Uterus (tissue), 4 donors: ENCODE measurements around the gene CENPN. TPM values are rescaled to one million over a fixed set of nuclear protein-coding genes. Genes with fewer than 3 reads are reported as not detected.

ENCODE experiments used
- DNase-seq, 2 donors: peaks; one replicate each; pipeline ENCODE4 v3.0.0-alpha.2; 2019 to 2020
- H3K27ac ChIP-seq, 2 donors: fragments of 200-600 bp; sonication (generic); 1 replicate in 1 of 2; 2 replicates in 1 of 2; pipeline ENCODE4 v1.5.1; 2016 to 2018
- H3K27me3 ChIP-seq, 2 donors: fragments of 200-600 bp; sonication (generic); one replicate each; pipeline ENCODE4 v1.5.1; 2018 to 2019; ENCODE audit warnings: control low read depth in 1 of 2
- H3K36me3 ChIP-seq, 2 donors: fragments of 200-600 bp; sonication (generic); one replicate each; pipeline ENCODE4 v1.5.1; 2019; ENCODE audit warnings: control low read depth in 1 of 2
- H3K4me1 ChIP-seq, 2 donors: fragments of 200-600 bp; sonication (generic); one replicate each; pipeline ENCODE4 v1.5.1; 2018 to 2019; ENCODE audit warnings: control low read depth in 1 of 2
- H3K4me3 ChIP-seq, 2 donors: fragments of 200-600 bp; sonication (generic); 1 replicate in 1 of 2; 2 replicates in 1 of 2; pipeline ENCODE4 v1.5.1; 2018 to 2019; ENCODE audit warnings: mild to moderate bottlenecking in 1 of 2
- H3K9me3 ChIP-seq, 2 donors: fragments of 200-600 bp; sonication (generic); one replicate each; pipeline ENCODE4 v1.5.1; 2019; ENCODE audit warnings: control low read depth in 1 of 2
- POLR2A ChIP-seq, 2 donors: fragments of 450-650 bp; IDR thresholded peaks; one replicate each; pipeline ENCODE4 v1.6.1; 2016; ENCODE audit warnings: antibody characterized with exemption in 2 of 2, mild to moderate bottlenecking in 1 of 2, moderate library complexity in 1 of 2
- intact Hi-C: fragments of 100-400 bp; cut with DNase I; formaldehyde crosslinking; loops from one replicate; pipeline ENCODE4 v1.15.1; 2023; ENCODE audit warnings: low total_unique reads
- total RNA-seq, 4 donors: library from RNA; depleted of rRNA in 3 of 4; stranded (reverse); fragments of >200 nt in 3 of 4; gene quantifications; one replicate each; pipeline versions ENCODE4 v1.1.0 to v1.2.4, GENCODE V29; 2014 to 2023
- TF ChIP-seq, protein P1 (sequence below), 4 experiments: fragments of 200-600 bp in 2 of 4; fragments of 450-650 bp in 2 of 4; sonication (generic) in 2 of 4; IDR thresholded peaks; one replicate each; pipeline ENCODE4 v1.5.1; 2016 to 2019; ENCODE audit warnings: antibody characterized with exemption in 4 of 4, mild to moderate bottlenecking in 2 of 4, moderate library complexity in 1 of 4
- donor health status: DM: yes; HTN: yes; CAD: no.

CENPN gene
- total RNA-seq, 4 donors from 2014 or later, result 2.8 to 20.0 TPM; not detected in 2

DNA sequence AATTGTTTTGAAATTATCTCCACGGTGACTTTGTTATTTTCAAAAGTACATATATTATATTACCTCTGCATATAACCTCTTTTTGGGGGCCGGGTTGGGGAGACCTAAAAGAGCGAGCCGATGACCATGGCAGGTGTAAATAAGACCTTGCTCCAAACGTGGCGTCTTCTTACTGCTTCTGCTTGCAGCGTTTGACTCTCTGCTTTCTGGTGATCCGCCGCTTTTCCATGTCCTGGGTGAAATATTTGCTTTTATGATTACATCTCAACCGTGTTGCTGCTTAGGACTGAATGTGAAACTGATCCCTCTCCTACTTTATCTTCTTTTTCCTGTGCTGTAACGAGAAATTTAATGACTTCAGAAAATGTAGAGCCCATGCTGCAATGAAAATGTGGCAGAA is 46.7 kb downstream of the CENPN start:
- H3K9me3 ChIP-seq, result no peaks in the 10 kb centered on the region
- TF ChIP-seq, protein P1, sequence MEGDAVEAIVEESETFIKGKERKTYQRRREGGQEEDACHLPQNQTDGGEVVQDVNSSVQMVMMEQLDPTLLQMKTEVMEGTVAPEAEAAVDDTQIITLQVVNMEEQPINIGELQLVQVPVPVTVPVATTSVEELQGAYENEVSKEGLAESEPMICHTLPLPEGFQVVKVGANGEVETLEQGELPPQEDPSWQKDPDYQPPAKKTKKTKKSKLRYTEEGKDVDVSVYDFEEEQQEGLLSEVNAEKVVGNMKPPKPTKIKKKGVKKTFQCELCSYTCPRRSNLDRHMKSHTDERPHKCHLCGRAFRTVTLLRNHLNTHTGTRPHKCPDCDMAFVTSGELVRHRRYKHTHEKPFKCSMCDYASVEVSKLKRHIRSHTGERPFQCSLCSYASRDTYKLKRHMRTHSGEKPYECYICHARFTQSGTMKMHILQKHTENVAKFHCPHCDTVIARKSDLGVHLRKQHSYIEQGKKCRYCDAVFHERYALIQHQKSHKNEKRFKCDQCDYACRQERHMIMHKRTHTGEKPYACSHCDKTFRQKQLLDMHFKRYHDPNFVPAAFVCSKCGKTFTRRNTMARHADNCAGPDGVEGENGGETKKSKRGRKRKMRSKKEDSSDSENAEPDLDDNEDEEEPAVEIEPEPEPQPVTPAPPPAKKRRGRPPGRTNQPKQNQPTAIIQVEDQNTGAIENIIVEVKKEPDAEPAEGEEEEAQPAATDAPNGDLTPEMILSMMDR (IDR thresholded peaks at IDR 0.05), result no peak
- TF ChIP-seq POLR2A (IDR thresholded peaks at IDR 0.05), result no peak
- DNase-seq, result no peak
- H3K36me3 ChIP-seq, result no peaks in the 10 kb centered on the region
- H3K27ac ChIP-seq, result no peak overlapping the region
- intact Hi-C loops, result no loop called here
- no peaks in the 10 kb centered on the region for H3K27me3 ChIP-seq
- H3K4me1 ChIP-seq, result no peaks in the 10 kb centered on the region
- H3K4me3 ChIP-seq, result no peak overlapping the region

DNA sequence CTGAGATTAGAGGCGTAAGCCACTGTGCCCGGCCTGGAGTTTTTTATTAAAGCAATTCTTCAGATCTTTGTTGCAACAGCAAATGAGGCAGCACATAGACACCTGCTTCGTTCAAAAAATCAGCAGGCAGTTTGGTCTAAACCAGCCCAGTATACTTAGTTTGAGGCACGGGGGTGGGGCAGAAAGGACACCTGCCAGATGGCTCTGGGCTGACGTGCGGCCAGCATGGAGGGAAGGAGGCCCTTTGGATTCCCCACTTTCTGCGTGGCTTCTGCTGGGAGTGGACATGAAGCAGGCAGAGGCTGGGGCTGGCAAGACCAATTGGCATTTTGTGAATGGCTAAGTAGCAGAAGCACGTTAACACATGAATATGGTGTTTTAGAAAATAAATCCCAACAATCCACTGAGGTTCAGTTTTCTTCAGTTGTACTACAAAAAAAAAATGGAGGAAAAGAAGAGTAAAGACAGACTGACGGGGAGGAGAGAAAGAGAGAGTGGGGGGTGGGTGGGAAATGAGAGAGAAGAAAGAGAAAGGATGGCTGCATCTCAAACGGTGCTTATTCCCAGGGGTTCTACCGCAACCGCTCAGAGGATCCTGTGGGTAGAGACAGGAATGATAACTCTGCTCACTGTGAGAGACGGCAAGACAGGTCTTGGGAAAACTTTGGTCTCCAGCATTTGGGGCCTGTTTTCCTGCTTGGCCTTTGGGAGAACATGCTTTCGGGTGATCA is 53.7 kb downstream of the CENPN start:
- H3K27me3 ChIP-seq, result no peaks in the 10 kb centered on the region
- H3K9me3 ChIP-seq, result no peaks in the 10 kb centered on the region
- intact Hi-C loops, result no loop called here
- no peak overlapping the region for H3K4me3 ChIP-seq
- no peak for DNase-seq
- no peaks in the 10 kb centered on the region for H3K4me1 ChIP-seq
- TF ChIP-seq, protein P1 (IDR thresholded peaks at IDR 0.05), result no peak
- no peak for TF ChIP-seq POLR2A (IDR thresholded peaks at IDR 0.05)
- H3K27ac ChIP-seq, result no peak overlapping the region
- H3K36me3 ChIP-seq, result no peaks in the 10 kb centered on the region

DNA sequence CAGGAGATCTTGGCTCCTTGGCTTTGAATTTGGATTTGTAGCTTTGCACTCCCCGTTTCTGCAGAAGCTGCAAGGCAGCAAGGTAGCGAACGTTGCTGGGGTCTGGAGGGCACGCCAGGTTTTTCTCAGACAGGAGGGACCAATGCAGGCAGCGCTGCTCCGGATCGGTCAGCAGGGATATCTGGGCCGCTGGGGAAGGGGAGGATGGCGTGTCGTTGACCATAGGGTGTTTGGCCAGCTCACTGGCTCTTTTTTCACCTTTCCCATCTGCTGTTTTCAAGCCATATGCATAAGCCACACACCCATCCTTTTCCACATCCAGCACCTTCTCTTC is 54.3 kb downstream of the CENPN start:
- no peak for TF ChIP-seq POLR2A (IDR thresholded peaks at IDR 0.05)
- TF ChIP-seq, protein P1 (IDR thresholded peaks at IDR 0.05), result no peak

DNA sequence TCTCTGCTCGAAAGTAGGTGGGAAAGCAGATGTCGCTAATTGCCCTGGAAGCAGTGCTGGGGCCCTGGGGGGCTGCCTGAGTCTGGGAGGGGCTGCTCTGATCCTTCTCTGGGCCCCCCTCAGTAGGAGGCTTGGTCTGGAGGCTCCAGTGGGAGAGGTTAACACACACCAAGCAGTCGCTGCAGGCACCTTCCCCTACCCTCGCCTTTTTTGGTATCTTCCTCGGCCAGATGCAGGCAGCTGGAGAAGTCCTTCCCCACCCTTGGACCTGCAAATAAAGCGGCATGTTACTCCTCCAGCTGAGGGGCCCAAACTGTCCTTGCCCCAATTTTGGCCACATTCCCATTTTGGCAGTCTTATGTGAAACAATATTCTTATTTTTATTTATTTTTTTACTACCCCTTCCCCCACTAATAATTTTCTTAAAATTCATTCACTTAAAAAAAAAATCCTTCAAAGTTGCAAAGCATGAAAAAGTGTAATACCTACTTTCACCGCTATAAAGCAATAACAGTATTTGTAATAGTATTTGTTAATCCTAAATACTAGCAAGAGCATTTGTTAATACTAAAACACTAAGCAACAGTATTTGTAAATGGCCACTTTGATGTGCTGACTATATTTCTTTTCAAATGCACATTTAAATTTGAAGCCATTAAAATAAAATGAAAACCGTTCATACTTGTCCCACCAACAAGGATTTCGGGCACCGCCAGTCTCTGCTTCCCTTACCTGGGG is 55.0 kb downstream of the CENPN start:
- Histone ChIP-seq H3K27me3 (no peaks in the 10 kb centered on the region), H3K4me3 (no peak overlapping the region), H3K9me3 (no peaks in the 10 kb centered on the region), H3K27ac (no peak overlapping the region), H3K36me3 (no peaks in the 10 kb centered on the region), H3K4me1 (no peaks in the 10 kb centered on the region)
- intact Hi-C loops, result no loop called here
- TF ChIP-seq POLR2A (IDR thresholded peaks at IDR 0.05), result no peak
- TF ChIP-seq, protein P1 (IDR thresholded peaks at IDR 0.05), result no peak
- no peak for DNase-seq

More for the DNA sequence above, 54.3 kb downstream of the CENPN start:
- no peak for DNase-seq
- H3K36me3 ChIP-seq, result no peaks in the 10 kb centered on the region
- H3K27me3 ChIP-seq, result no peaks in the 10 kb centered on the region
- no peaks in the 10 kb centered on the region for H3K4me1 ChIP-seq
- H3K4me3 ChIP-seq, result no peak overlapping the region
- intact Hi-C loops, result no loop called here
- no peaks in the 10 kb centered on the region for H3K9me3 ChIP-seq
- no peak overlapping the region for H3K27ac ChIP-seq

DNA sequence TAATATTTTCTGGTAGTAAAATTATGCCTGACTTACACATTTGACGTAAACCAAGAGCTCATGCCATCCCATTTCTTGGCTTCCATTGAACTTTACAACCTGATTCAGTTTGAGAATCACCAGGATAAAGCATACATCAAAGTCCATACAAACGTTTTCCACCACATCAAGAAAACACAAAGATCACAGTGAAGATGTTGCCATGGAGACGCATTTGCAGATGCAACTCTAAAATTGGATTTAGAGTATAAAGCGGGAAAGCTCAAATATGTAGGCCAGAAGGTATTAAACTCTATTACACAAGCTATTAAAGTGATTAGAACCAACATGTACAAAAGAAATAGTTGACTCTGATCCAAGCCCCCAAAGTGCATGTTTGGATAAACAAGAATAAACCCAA is 59.7 kb downstream of the CENPN start:
- no peak overlapping the region for H3K27ac ChIP-seq
- H3K4me1 ChIP-seq, result no peaks in the 10 kb centered on the region
- no peaks in the 10 kb centered on the region for H3K27me3 ChIP-seq
- TF ChIP-seq POLR2A (IDR thresholded peaks at IDR 0.05), result no peak
- TF ChIP-seq, protein P1 (IDR thresholded peaks at IDR 0.05), result no peak
- intact Hi-C loops, result no loop called here
- no peaks in the 10 kb centered on the region for H3K9me3 ChIP-seq
- no peaks in the 10 kb centered on the region for H3K36me3 ChIP-seq
- DNase-seq, result no peak
- no peak overlapping the region for H3K4me3 ChIP-seq
